GM12891 (cell line): ENCODE data around the gene PKD1L1.

Source experiments
- DNase-seq: peaks from one replicate; pipeline ENCODE4 v3.0.0; 2011; ENCODE audit warnings: low spot score; ENCODE audit not compliant: insufficient read length
- FAIRE-seq: peaks from 2 replicates; lab custom pipeline; 2011; peaks lifted over from hg19 to GRCh38; lab: Jason Lieb, UNC
- PAX5 ChIP-seq: IDR thresholded peaks from 2 replicates; pipeline ENCODE4 v1.6.1; 2011; ENCODE audit warnings: low read length, moderate library complexity, mild to moderate bottlenecking; ENCODE audit not compliant: insufficient read depth, severe bottlenecking
- POLR2A ChIP-seq: IDR thresholded peaks from 2 replicates; pipeline ENCODE4 v1.6.1; 2011; ENCODE audit warnings: low read depth, low read length, control low read depth
- POLR2AphosphoS5 ChIP-seq: IDR thresholded peaks from 2 replicates; pipeline ENCODE4 v1.6.1; 2011; ENCODE audit warnings: low read depth, low read length, control low read depth
- POU2F2 ChIP-seq: IDR thresholded peaks from 2 replicates; pipeline ENCODE4 v1.6.1; 2011; ENCODE audit warnings: low read depth, mild to moderate bottlenecking, control low read depth, low read length, moderate library complexity
- SPI1 ChIP-seq: IDR thresholded peaks from 2 replicates; pipeline ENCODE4 v1.6.1; 2011; ENCODE audit warnings: low read depth, low read length, control low read depth
- TAF1 ChIP-seq: IDR thresholded peaks from 2 replicates; pipeline ENCODE4 v1.6.1; 2011; ENCODE audit warnings: low read depth, low read length, control low read depth

The PKD1L1 gene

DNA sequence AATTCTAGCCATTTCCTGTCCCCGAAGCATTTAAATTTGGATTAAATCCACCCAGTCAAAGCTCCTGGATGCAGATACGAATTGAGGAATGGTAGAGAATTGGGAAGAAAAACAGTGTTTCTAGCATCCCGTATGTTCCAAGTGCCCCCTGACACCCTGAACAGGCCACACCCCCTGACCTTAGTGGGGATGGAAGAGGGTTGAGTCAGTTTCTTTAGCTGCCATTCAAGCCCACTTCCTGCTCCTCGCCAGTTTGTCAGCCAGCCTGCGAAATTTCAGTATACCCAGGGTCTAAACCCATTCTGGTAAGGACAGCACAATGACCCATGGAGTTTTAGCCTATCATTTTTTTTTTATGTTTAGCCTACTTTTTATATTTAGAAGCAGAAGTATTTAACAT lies 101.1 kb downstream of the PKD1L1 start:
- no peak for FAIRE-seq
- TF ChIP-seq SPI1 (no peak), POU2F2 (no peak), POLR2A (no peak), TAF1 (no peak), POLR2AphosphoS5 (no peak), PAX5 (no peak)
- no peak for DNase-seq

DNA sequence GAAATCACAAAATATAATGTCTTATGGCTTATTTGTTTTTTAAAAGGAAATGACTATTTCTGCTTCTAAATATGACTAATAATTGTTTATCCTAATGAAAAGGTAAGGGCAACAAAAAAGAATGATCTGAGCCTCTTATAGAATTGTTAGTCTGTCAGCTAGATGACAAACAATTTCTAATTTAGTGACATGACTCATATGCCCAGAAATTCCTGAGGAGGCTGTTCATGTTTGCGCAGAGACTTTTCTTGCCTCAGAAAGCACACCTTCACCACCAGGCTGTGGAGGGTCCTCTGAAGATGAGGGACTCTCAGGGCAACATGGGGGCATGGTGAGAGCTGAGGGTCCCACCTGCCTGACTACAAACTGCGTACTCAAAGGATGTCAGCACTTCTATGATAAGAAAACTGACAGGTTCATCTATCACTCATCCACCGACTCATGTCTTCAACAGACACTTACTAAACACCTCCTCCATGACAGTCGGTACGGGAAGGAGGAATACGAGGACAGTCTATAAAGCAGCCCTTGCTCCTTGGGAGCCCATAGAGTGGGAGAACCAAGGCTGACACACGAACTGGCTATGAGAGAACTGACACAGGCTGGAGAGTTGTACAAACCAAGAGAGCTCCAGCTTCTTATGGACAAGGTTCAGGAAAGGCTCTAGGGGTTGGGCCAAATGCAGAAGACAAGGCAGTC lies 102.0 kb downstream of the PKD1L1 start:
- TF ChIP-seq SPI1: no peak
- TF ChIP-seq POLR2A: no peak
- TF ChIP-seq POU2F2: no peak
- TF ChIP-seq PAX5: no peak
- TF ChIP-seq TAF1: no peak
- no peak for TF ChIP-seq POLR2AphosphoS5
- no peak for DNase-seq
- no peak for FAIRE-seq

DNA sequence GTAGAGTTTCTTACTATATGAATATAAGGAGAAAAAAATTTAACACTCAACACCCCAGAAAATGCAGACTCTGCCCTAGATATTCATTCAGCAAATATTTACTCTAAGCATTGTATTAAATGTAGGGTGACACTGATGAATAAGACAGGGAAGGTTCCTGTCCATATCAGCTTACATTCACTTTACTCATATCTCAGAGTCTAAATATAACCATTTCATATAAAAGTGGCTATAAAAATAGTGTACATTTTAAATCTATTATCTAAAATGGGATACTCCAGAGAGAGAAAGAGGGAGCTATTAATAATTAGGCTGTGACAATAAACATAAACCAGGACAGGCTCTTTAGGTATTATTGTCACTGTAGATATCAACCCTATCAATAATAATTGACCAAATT lies 104.0 kb downstream of the PKD1L1 start:
- FAIRE-seq (no peak), DNase-seq (no peak)
- TF ChIP-seq TAF1 (no peak), POLR2A (no peak), SPI1 (no peak), POU2F2 (no peak), POLR2AphosphoS5 (no peak), PAX5 (no peak)

DNA sequence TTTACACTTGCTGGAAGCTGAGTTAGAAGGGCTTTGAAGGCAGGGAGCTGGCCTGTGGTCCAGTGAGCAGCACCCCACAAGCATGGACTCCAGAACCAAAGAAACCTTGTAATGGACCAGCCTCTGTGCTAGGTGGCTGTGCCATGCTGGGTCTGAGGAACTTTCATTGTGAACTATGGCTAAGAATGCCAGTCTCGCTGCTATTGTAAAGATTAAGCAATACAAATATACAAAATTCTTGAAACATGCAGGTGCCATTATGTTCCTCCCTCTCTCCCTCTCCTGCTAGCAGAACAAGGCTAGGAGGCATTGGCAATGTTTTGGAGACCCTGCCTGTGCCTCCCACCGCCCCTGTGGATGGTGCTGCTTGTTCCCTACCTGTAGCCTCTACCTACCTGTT lies 105.0 kb downstream of the PKD1L1 start:
- FAIRE-seq (no peak), DNase-seq (no peak)
- TF ChIP-seq POLR2A (no peak), POLR2AphosphoS5 (no peak), SPI1 (no peak), PAX5 (no peak), POU2F2 (no peak), TAF1 (no peak)

DNA sequence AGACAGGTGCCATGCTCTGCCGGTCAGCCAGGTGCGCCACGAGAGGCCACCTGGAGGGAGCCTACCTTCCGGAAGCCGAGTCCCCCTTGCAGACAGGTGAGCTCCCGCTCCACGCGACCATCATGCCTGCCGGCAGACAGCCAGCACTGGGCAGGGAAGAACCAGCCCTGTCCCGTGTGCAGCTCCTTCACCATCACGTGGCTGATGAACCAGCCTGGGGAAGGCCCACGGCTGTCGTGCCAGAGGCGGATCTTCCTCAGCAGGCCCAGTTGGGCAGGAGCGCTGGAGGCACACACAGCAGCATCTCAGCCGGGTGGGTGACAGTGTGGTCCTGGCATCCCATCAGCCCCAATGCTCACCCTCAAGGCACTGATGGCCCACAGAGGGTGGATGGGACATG lies 108.9 kb downstream of the PKD1L1 start:
- FAIRE-seq: no peak
- no peak for DNase-seq

DNA sequence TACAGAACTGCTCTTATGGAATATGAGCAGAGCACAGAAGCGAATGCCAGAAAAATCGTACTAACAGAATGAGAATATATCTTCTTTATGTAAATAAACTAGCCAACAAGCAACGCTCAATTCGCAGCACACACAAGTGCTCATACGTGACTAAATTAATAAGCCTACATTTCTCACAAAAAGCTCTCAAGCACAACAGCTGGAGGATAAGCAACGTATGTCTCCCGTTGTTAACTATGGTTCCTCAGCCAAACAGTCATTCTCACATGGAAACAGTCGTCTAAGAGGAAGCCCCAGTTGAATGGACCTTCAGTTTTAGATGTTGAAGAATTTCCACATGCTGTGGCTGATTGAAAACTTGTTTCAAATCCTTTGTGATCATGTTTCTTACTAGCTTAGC lies 110.4 kb downstream of the PKD1L1 start:
- TF ChIP-seq POU2F2 (no peak), SPI1 (no peak), TAF1 (no peak), POLR2AphosphoS5 (no peak), POLR2A (no peak), PAX5 (no peak)
- no peak for FAIRE-seq

More for the DNA sequence above, 108.9 kb downstream of the PKD1L1 start:
- TF ChIP-seq POLR2AphosphoS5 (no peak), POLR2A (no peak), POU2F2 (no peak), SPI1 (no peak), PAX5 (no peak), TAF1 (no peak)

DNA sequence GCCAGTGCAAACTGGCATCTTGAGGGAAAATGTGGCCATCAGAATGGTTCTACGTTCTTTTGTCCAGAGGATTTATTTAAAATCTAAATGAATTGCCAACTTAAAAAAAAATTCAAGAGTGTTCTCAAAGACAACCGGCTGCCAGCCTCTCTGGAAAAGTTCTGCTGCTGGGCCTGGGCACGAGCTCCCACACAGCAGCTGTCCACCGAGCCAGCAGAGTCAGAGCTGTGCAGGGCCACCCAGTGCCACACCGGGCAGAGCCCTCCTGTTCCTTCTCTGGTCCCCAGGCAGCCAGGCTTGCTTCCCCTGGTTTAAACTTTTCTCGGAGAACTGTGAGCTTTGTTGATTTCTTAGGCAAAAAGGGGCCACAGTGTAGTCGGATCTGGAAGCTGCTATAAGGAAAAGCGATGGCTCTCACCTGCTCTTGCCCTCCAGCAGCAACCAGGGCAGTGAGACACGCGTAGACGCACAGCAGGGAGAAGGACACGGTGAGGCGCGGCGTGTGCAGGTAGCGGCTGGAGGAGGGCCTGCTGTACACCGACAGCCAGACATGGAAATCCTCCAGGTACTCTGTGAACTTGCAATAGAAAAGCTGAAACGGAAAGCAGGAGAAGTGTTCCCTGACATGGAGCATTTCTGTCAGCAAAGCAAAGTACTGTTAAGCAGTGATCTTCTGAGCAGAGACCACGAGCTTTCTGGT lies 111.6 kb downstream of the PKD1L1 start:
- FAIRE-seq (no peak), DNase-seq (no peak)
- TF ChIP-seq SPI1: no peak
- no peak for TF ChIP-seq PAX5
- no peak for TF ChIP-seq POU2F2
- no peak for TF ChIP-seq POLR2AphosphoS5
- no peak for TF ChIP-seq TAF1
- no peak for TF ChIP-seq POLR2A

More for the DNA sequence above, 110.4 kb downstream of the PKD1L1 start:
- no peak for DNase-seq

DNA sequence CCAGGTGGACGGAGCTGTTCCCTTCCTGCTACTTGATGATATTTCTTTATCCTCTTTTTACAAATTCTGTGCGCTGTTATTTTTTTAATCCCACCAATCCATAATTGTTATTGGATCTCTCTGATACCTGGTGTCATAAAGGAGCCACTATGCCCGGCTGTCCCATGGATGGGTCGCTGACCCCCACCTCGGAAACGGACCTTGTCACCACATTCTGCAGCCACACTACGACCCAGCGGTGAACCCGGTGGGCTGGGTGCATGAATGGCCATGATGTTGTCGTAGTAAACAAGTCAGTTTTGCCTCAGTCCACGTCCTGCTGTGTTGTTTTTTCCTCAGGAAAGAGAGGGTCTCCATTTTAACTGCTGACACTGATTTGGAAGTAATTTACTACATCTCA lies 112.2 kb downstream of the PKD1L1 start:
- FAIRE-seq (no peak), DNase-seq (no peak)
- TF ChIP-seq SPI1 (no peak), POLR2A (no peak), POU2F2 (no peak), TAF1 (no peak), POLR2AphosphoS5 (no peak), PAX5 (no peak)

DNA sequence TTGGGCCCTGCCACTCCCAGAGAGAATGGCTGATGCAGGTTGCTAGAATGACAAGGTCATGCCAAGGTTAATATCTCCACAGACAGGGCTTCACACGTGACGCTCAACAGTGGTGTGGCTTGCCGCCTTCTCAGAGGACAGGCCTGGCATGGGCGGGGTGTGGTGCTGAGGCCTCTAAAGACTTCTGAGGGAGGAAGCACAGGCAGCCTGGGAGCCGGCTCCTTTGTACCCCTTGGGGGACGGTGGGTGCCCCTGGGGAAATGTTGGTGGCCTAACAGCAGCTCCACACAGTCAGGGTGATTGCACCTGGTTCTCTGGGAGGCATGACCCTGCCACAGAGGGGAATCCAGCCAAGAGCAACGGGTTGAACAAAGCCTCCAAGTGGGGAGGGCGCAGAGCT lies 115.1 kb downstream of the PKD1L1 start:
- DNase-seq: no peak
- no peak for TF ChIP-seq POLR2A
- no peak for TF ChIP-seq PAX5
- TF ChIP-seq TAF1: no peak
- TF ChIP-seq SPI1: no peak
- no peak for TF ChIP-seq POU2F2
- no peak for TF ChIP-seq POLR2AphosphoS5
- no peak for FAIRE-seq
